H9 (cell line): ENCODE measurements around the gene RAB6A. TPM values are rescaled to one million over a fixed set of nuclear protein-coding genes. Genes with fewer than 3 reads are reported as not detected.

Experiments
- DNase-seq: peaks from one replicate; pipeline ENCODE4 v3.0.0-alpha.2; 2017
- H2AFZ ChIP-seq: one replicate; pipeline ENCODE4 v1.6.1; 2013; ENCODE audit warnings: mild to moderate bottlenecking, low read length, control low read depth, moderate library complexity
- H2AK5ac ChIP-seq: 2 replicates; pipeline ENCODE4 v1.6.1; 2013; ENCODE audit warnings: low read length, control low read depth, mixed read lengths; ENCODE audit not compliant: insufficient read length
- H2BK120ac ChIP-seq: one replicate; pipeline ENCODE4 v1.6.1; 2013; ENCODE audit warnings: low read depth, mild to moderate bottlenecking, low read length, control low read depth, inconsistent platforms; ENCODE audit not compliant: poor library complexity, severe bottlenecking
- H2BK12ac ChIP-seq: 2 replicates; pipeline ENCODE4 v1.6.1; 2013; ENCODE audit warnings: low read length, control low read depth, mixed read lengths, low read depth; ENCODE audit not compliant: insufficient read length
- H2BK15ac ChIP-seq: 2 replicates; pipeline ENCODE4 v1.6.1; 2013; ENCODE audit warnings: low read depth, low read length, control low read depth
- H2BK20ac ChIP-seq: one replicate; pipeline ENCODE4 v1.6.1; 2013; ENCODE audit warnings: low read depth, mild to moderate bottlenecking, low read length, control low read depth, inconsistent platforms; ENCODE audit not compliant: poor library complexity, severe bottlenecking
- H2BK5ac ChIP-seq: 2 replicates; pipeline ENCODE4 v1.6.1; 2013; ENCODE audit warnings: low read length, control low read depth, mixed read lengths; ENCODE audit not compliant: insufficient read length
- H3K14ac ChIP-seq: 2 replicates; pipeline ENCODE4 v1.6.1; 2013; ENCODE audit warnings: low read length, control low read depth; ENCODE audit not compliant: insufficient read depth
- H3K18ac ChIP-seq: 2 replicates; pipeline ENCODE4 v1.6.1; 2013; ENCODE audit warnings: low read depth, mild to moderate bottlenecking, mixed read lengths, low read length, control low read depth; ENCODE audit not compliant: insufficient read length
- H3K23ac ChIP-seq: 2 replicates; pipeline ENCODE4 v1.6.1; 2013; ENCODE audit warnings: low read length, control low read depth, mixed read lengths, low read depth; ENCODE audit not compliant: insufficient read length
- H3K23me2 ChIP-seq: 2 replicates; pipeline ENCODE4 v1.6.1; 2013; ENCODE audit warnings: low read depth, mild to moderate bottlenecking, mixed read lengths, low read length, control low read depth; ENCODE audit not compliant: insufficient read length, poor library complexity, severe bottlenecking
- H3K27ac ChIP-seq: 2 replicates; pipeline ENCODE4 v1.5.1; 2013; ENCODE audit warnings: low read length, control low read depth, mixed read lengths, low read depth; ENCODE audit not compliant: insufficient read length
- H3K27me3 ChIP-seq: 2 replicates; pipeline ENCODE4 v1.6.1; 2013; ENCODE audit warnings: low read length, control low read depth, inconsistent platforms; ENCODE audit not compliant: insufficient read depth
- H3K4ac ChIP-seq: 2 replicates; pipeline ENCODE4 v1.6.1; 2013; ENCODE audit warnings: low read depth, mild to moderate bottlenecking, control low read depth, inconsistent platforms, low read length, moderate library complexity
- H3K4me1 ChIP-seq: 2 replicates; pipeline ENCODE4 v1.6.1; 2013; ENCODE audit warnings: low read length, control low read depth, inconsistent platforms; ENCODE audit not compliant: insufficient read depth
- H3K4me2 ChIP-seq: 2 replicates; pipeline ENCODE4 v1.6.1; 2013; ENCODE audit warnings: low read length, control low read depth, mixed read lengths; ENCODE audit not compliant: insufficient read length, insufficient read depth
- H3K56ac ChIP-seq: 2 replicates; pipeline ENCODE4 v1.6.1; 2013; ENCODE audit warnings: low read depth, mild to moderate bottlenecking, mixed read lengths, low read length, control low read depth; ENCODE audit not compliant: insufficient read length
- H3K79me1 ChIP-seq: 2 replicates; pipeline ENCODE4 v1.6.1; 2013; ENCODE audit warnings: low read depth, mild to moderate bottlenecking, moderate library complexity, low read length, control low read depth, inconsistent platforms; ENCODE audit not compliant: insufficient read depth, poor library complexity, severe bottlenecking
- H3K79me2 ChIP-seq: 2 replicates; pipeline ENCODE4 v1.6.1; 2013; ENCODE audit warnings: low read length, control low read depth, inconsistent platforms; ENCODE audit not compliant: insufficient read depth
- H3K9ac ChIP-seq: 2 replicates; pipeline ENCODE4 v1.6.1; 2013; ENCODE audit warnings: low read length, control low read depth, mixed read lengths; ENCODE audit not compliant: insufficient read length; ENCODE audit errors: extremely low read depth
- H3K9me3 ChIP-seq: one replicate; pipeline ENCODE4 v1.6.1; 2013; ENCODE audit warnings: low read depth, low read length, inconsistent platforms; ENCODE audit not compliant: control insufficient read depth
- H3T11ph ChIP-seq: one replicate; pipeline ENCODE4 v1.6.1; 2013; ENCODE audit warnings: mild to moderate bottlenecking, low read length, control low read depth, inconsistent platforms
- H4K20me1 ChIP-seq: one replicate; pipeline ENCODE4 v1.6.1; 2013; ENCODE audit not compliant: control insufficient read depth, insufficient read length, insufficient read depth
- H4K5ac ChIP-seq: 2 replicates; pipeline ENCODE4 v1.6.1; 2013; ENCODE audit warnings: low read depth, mild to moderate bottlenecking, mixed read lengths, low read length, control low read depth; ENCODE audit not compliant: insufficient read length
- H4K8ac ChIP-seq: replicated peaks from 2 replicates; pipeline ENCODE4 v1.6.1; 2013; ENCODE audit warnings: low read length, control low read depth, mixed read lengths, low read depth; ENCODE audit not compliant: insufficient read length
- H4K91ac ChIP-seq: 2 replicates; pipeline ENCODE4 v1.6.1; 2013; ENCODE audit warnings: low read depth, mild to moderate bottlenecking, moderate library complexity, mixed read lengths, low read length, control low read depth; ENCODE audit not compliant: insufficient read length
- H3K27ac Mint-ChIP-seq, 3 experiments: 2 replicates in 2 of 3; 3 replicates in 1 of 3; pipeline ENCODE4 v1.8.0; 2020 to 2021; ENCODE audit warnings: mixed read lengths in 3 of 3, mild to moderate bottlenecking in 1 of 3, moderate library complexity in 1 of 3
- H3K27me3 Mint-ChIP-seq: 2 replicates; pipeline ENCODE4 v1.8.0; 2021; ENCODE audit warnings: low read depth, mild to moderate bottlenecking, moderate library complexity, mixed read lengths
- H3K36me3 Mint-ChIP-seq, 3 experiments: 2 replicates in 2 of 3; 3 replicates in 1 of 3; pipeline ENCODE4 v1.8.0; 2020 to 2021; ENCODE audit warnings: low read depth in 3 of 3, mixed read lengths in 3 of 3; ENCODE audit not compliant: insufficient read depth in 1 of 3
- H3K4me1 Mint-ChIP-seq, 2 experiments: 2 replicates each; pipeline ENCODE4 v1.8.0; 2020; ENCODE audit warnings: mixed read lengths in 2 of 2
- H3K4me3 Mint-ChIP-seq, 2 experiments: 2 replicates in 1 of 2; 3 replicates in 1 of 2; pipeline ENCODE4 v1.8.0; 2020 to 2021; ENCODE audit warnings: mild to moderate bottlenecking in 2 of 2, mixed read lengths in 2 of 2, moderate library complexity in 1 of 2
- H3K9me3 Mint-ChIP-seq, 2 experiments: 2 replicates in 1 of 2; 3 replicates in 1 of 2; pipeline ENCODE4 v1.8.0; 2020; ENCODE audit warnings: mild to moderate bottlenecking in 2 of 2, mixed read lengths in 2 of 2, moderate library complexity in 1 of 2
- CTCF ChIP-seq: fragments of 200-600 bp; sonication (generic); conservative IDR thresholded peaks from 3 replicates; pipeline ENCODE4 v1.8.0; 2021; ENCODE audit warnings: antibody characterized with exemption, mild to moderate bottlenecking
- WGBS: extraction: QIAGEN DNeasy Blood & Tissue Kit; methylation state at CpG from one replicate; pipeline ENCODE4 v1.1.7; 2013; ENCODE audit warnings: missing lambda C conversion rate, low lambda C conversion rate, mixed read lengths; ENCODE audit not compliant: insufficient read length; ENCODE audit errors: extremely low coverage; 5-methylcytosine and 5-hydroxymethylcytosine counted together
- total RNA-seq: library from RNA; stranded (reverse); gene quantifications from 2 replicates; pipeline ENCODE4 v1.2.1, GENCODE V29; 2021

Gene RAB6A
- total RNA-seq, 1 experiment from 2014 or later: 72.8 TPM

- peaks cover 24 to 25% of the 10 kb centered on the region in 2 experiments for H3K4me1 Mint-ChIP-seq
- Histone ChIP-seq H3K9me3 (no peaks in the 10 kb centered on the region), H4K20me1 (no peaks in the 10 kb centered on the region), H2BK20ac (no peak within 1 kb of the TSS), H2BK120ac (no peak within 1 kb of the TSS), H3K4me1 (no peaks in the 10 kb centered on the region), H3K23ac (no peak within 1 kb of the TSS), H3K4me2 (peak within 1 kb of the TSS; percentile 25), H3K79me1 (no peaks in the 10 kb centered on the region), H4K91ac (no peak within 1 kb of the TSS), H3K27ac (peak within 1 kb of the TSS; percentile 68), H3T11ph (no peak within 1 kb of the TSS), H2AFZ (no peak within 1 kb of the TSS), H4K8ac (peak within 1 kb of the TSS; percentile 67), H3K4ac (no peak within 1 kb of the TSS), H3K56ac (peak within 1 kb of the TSS; percentile 12), H3K9ac (peak within 1 kb of the TSS; percentile 96), H2BK5ac (no peak within 1 kb of the TSS), H3K27me3 (no peaks in the 10 kb centered on the region), H2BK15ac (no peak within 1 kb of the TSS), H4K5ac (peak within 1 kb of the TSS; percentile 46), H3K79me2 (no peaks in the 10 kb centered on the region), H2BK12ac (no peak within 1 kb of the TSS), H3K23me2 (no peaks in the 10 kb centered on the region), H3K18ac (peak within 1 kb of the TSS; percentile 99), H3K14ac (peak within 1 kb of the TSS; percentile 100), H2AK5ac (no peak within 1 kb of the TSS)
- WGBS: no CpG with 5 or more reads among the region's 44 CpGs
- H3K36me3 Mint-ChIP-seq: no peaks in the 10 kb centered on the region
- no peaks in the 10 kb centered on the region for H3K9me3 Mint-ChIP-seq
- no peaks in the 10 kb centered on the region for H3K27me3 Mint-ChIP-seq
- TF ChIP-seq CTCF: no peak
- H3K4me3 Mint-ChIP-seq: peak within 1 kb of the TSS; percentile 99
- H3K27ac Mint-ChIP-seq: peak within 1 kb of the TSS; percentile 100
- DNase-seq: peak; percentile 92
Measured at GRCh38 chr11:73787643-73788558, 27.0 kb upstream of the RAB6A start, which contains the start of gene MRPL48. Gene MRPL48, plus strand, starts transcription at chr11:73787874. Its CDS starts 98 bp downstream, at chr11:73787972.
